IMR-90 (cell line): ENCODE data around the gene MRC1.

ENCODE experiments used
- BHLHE40 ChIP-seq: fragments of 150-350 bp; IDR thresholded peaks from 2 replicates; pipeline ENCODE4 v1.6.1; 2016; ENCODE audit warnings: mild to moderate bottlenecking, low read depth, low read length
- CEBPB ChIP-seq: IDR thresholded peaks from 2 replicates; pipeline ENCODE4 v1.6.1; 2012; ENCODE audit warnings: low read depth, low read length, improper control_type of control experiment
- CHD1 ChIP-seq: IDR thresholded peaks from 2 replicates; pipeline ENCODE4 v1.6.1; 2012; ENCODE audit warnings: low read depth, low read length, improper control_type of control experiment
- FOS ChIP-seq: fragments of 150-350 bp; IDR thresholded peaks from 2 replicates; pipeline ENCODE4 v1.6.1; 2016; ENCODE audit warnings: low read depth, low read length
- MAFK ChIP-seq: IDR thresholded peaks from 2 replicates; pipeline ENCODE4 v1.6.1; 2012; ENCODE audit warnings: low read depth, low read length, improper control_type of control experiment
- MAZ ChIP-seq: IDR thresholded peaks from 2 replicates; pipeline ENCODE4 v1.6.1; 2012; ENCODE audit warnings: low read depth, mild to moderate bottlenecking, low read length, improper control_type of control experiment, moderate library complexity, borderline replicate concordance
- NFE2L2 ChIP-seq: fragments of 150-350 bp; IDR thresholded peaks from 2 replicates; pipeline ENCODE4 v1.6.1; 2016; ENCODE audit warnings: low read depth, mild to moderate bottlenecking, low read length
- POLR2A ChIP-seq: IDR thresholded peaks from 2 replicates; pipeline ENCODE4 v1.6.1; 2012; ENCODE audit warnings: mild to moderate bottlenecking, low read depth, low read length
- RAD21 ChIP-seq: IDR thresholded peaks from 2 replicates; pipeline ENCODE4 v1.6.1; 2012; ENCODE audit warnings: low read length, improper control_type of control experiment
- RCOR1 ChIP-seq: IDR thresholded peaks from 2 replicates; pipeline ENCODE4 v1.6.1; 2012; ENCODE audit warnings: mild to moderate bottlenecking, low read length, improper control_type of control experiment; ENCODE audit not compliant: insufficient replicate concordance
- SMC3 ChIP-seq: fragments of 150-350 bp; IDR thresholded peaks from 2 replicates; pipeline ENCODE4 v1.6.1; 2016; ENCODE audit warnings: low read depth, mild to moderate bottlenecking, antibody characterized with exemption, low read length, moderate library complexity
- TF ChIP-seq, protein P1 (sequence below): conservative IDR thresholded peaks from 2 replicates; pipeline ENCODE4 v1.5.1; 2012; ENCODE audit warnings: mild to moderate bottlenecking, low read depth, low read length, improper control_type of control experiment
- TF ChIP-seq, protein P2 (sequence below): fragments of 150-350 bp; IDR thresholded peaks from 2 replicates; pipeline ENCODE4 v1.6.1; 2016; ENCODE audit warnings: low read depth, mild to moderate bottlenecking, low read length, moderate library complexity, borderline replicate concordance
- TF ChIP-seq, protein P3 (sequence below): fragments of 150-350 bp; IDR thresholded peaks from 2 replicates; pipeline ENCODE4 v1.6.1; 2017; ENCODE audit warnings: mild to moderate bottlenecking, antibody characterized with exemption, low read length, low read depth

DNA sequence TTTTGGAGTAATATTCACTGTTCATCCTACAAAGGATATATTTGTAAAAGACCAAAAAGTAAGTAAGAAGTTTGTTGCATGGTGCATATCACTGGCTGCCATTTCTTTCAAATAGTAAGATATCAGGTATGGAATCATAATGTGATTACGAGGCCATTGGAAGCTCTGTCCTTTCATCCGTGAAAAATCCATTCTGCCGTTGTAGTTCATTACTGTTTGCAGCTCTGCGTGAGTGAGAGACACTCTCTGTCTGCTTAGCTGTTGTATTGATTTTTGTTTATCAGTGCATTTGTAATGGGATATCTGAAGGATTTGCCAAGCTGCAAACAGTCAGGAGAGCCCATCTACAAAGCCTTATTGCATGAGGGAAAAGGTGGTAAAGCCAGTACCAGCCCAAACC is 98.5 kb downstream of the MRC1 start:
- TF ChIP-seq, protein P1, sequence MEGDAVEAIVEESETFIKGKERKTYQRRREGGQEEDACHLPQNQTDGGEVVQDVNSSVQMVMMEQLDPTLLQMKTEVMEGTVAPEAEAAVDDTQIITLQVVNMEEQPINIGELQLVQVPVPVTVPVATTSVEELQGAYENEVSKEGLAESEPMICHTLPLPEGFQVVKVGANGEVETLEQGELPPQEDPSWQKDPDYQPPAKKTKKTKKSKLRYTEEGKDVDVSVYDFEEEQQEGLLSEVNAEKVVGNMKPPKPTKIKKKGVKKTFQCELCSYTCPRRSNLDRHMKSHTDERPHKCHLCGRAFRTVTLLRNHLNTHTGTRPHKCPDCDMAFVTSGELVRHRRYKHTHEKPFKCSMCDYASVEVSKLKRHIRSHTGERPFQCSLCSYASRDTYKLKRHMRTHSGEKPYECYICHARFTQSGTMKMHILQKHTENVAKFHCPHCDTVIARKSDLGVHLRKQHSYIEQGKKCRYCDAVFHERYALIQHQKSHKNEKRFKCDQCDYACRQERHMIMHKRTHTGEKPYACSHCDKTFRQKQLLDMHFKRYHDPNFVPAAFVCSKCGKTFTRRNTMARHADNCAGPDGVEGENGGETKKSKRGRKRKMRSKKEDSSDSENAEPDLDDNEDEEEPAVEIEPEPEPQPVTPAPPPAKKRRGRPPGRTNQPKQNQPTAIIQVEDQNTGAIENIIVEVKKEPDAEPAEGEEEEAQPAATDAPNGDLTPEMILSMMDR, result no peak
- no peak for TF ChIP-seq POLR2A
- no peak for TF ChIP-seq CHD1
- no peak for TF ChIP-seq SMC3
- TF ChIP-seq RAD21, result no peak
- TF ChIP-seq MAFK, result no peak
- TF ChIP-seq MAZ, result no peak
- TF ChIP-seq CEBPB, result no peak
- TF ChIP-seq BHLHE40, result no peak
- TF ChIP-seq, protein P2, sequence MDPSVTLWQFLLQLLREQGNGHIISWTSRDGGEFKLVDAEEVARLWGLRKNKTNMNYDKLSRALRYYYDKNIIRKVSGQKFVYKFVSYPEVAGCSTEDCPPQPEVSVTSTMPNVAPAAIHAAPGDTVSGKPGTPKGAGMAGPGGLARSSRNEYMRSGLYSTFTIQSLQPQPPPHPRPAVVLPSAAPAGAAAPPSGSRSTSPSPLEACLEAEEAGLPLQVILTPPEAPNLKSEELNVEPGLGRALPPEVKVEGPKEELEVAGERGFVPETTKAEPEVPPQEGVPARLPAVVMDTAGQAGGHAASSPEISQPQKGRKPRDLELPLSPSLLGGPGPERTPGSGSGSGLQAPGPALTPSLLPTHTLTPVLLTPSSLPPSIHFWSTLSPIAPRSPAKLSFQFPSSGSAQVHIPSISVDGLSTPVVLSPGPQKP, result no peak
- no peak for TF ChIP-seq RCOR1
- TF ChIP-seq, protein P3, sequence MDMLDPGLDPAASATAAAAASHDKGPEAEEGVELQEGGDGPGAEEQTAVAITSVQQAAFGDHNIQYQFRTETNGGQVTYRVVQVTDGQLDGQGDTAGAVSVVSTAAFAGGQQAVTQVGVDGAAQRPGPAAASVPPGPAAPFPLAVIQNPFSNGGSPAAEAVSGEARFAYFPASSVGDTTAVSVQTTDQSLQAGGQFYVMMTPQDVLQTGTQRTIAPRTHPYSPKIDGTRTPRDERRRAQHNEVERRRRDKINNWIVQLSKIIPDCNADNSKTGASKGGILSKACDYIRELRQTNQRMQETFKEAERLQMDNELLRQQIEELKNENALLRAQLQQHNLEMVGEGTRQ, result no peak
- no peak for TF ChIP-seq NFE2L2
- TF ChIP-seq FOS, result no peak
